Testis (tissue), 2 donors: ENCODE measurements around the gene CEP250.
"Not testable (repeated sequence)": the region's sequence is repeated elsewhere in the genome, so short reads cannot be mapped to it uniquely, and the experiment has no call there.

Source experiments
- POLR2A ChIP-seq: fragments of 450-650 bp; IDR thresholded peaks from one replicate; pipeline ENCODE4 v1.6.1; 2017; ENCODE audit warnings: antibody characterized with exemption, mild to moderate bottlenecking, moderate library complexity
- TF ChIP-seq, protein P1 (sequence below), 3 experiments: fragments of 450-650 bp in 2 of 3; fragments of 200-600 bp in 1 of 3; sonication (generic) in 1 of 3; IDR thresholded peaks; one replicate each; pipeline ENCODE4 v1.5.1; 2016 to 2019; ENCODE audit warnings: antibody characterized with exemption in 3 of 3, mild to moderate bottlenecking in 2 of 3, moderate library complexity in 1 of 3

- TF ChIP-seq, protein P1, sequence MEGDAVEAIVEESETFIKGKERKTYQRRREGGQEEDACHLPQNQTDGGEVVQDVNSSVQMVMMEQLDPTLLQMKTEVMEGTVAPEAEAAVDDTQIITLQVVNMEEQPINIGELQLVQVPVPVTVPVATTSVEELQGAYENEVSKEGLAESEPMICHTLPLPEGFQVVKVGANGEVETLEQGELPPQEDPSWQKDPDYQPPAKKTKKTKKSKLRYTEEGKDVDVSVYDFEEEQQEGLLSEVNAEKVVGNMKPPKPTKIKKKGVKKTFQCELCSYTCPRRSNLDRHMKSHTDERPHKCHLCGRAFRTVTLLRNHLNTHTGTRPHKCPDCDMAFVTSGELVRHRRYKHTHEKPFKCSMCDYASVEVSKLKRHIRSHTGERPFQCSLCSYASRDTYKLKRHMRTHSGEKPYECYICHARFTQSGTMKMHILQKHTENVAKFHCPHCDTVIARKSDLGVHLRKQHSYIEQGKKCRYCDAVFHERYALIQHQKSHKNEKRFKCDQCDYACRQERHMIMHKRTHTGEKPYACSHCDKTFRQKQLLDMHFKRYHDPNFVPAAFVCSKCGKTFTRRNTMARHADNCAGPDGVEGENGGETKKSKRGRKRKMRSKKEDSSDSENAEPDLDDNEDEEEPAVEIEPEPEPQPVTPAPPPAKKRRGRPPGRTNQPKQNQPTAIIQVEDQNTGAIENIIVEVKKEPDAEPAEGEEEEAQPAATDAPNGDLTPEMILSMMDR (IDR thresholded peaks at IDR 0.05) = not testable (repeated sequence)
- not testable (repeated sequence) for TF ChIP-seq POLR2A
These were observed 1.3 kb downstream of the CEP250 start for GRCh38 chr20:35456700-35457099.
